Large intestine (tissue), 3 donors: ENCODE measurements around the gene SNAI3. TPM values are rescaled to one million over a fixed set of nuclear protein-coding genes. Genes with fewer than 3 reads are reported as not detected.
A peak's percentile ranks its signal among the peaks of the same experiment; 100 is the strongest.

Experiments
- DNase-seq, 2 donors: peaks; one replicate each; pipeline versions ENCODE4 v3.0.0 to v3.0.0-alpha.2; 2013
- H3K27ac ChIP-seq: one replicate; pipeline ENCODE4 v1.5.1; 2013; ENCODE audit warnings: low read length
- H3K27me3 ChIP-seq: 2 replicates; pipeline ENCODE4 v1.6.1; 2013; ENCODE audit warnings: low read length; ENCODE audit not compliant: control insufficient read depth, insufficient read depth
- H3K36me3 ChIP-seq: 2 replicates; pipeline ENCODE4 v1.6.1; 2013; ENCODE audit warnings: low read length; ENCODE audit not compliant: control insufficient read depth, insufficient read depth
- H3K4me1 ChIP-seq: one replicate; pipeline ENCODE4 v1.6.1; 2013; ENCODE audit warnings: low read length; ENCODE audit not compliant: control insufficient read depth, insufficient read depth
- H3K4me3 ChIP-seq: one replicate; pipeline ENCODE4 v1.5.1; 2013; ENCODE audit warnings: low read length
- H3K9me3 ChIP-seq: one replicate; pipeline ENCODE4 v1.6.1; 2013; ENCODE audit warnings: mild to moderate bottlenecking, low read depth, low read length, moderate library complexity; ENCODE audit not compliant: control insufficient read depth
- WGBS: methylation state at CpG from one replicate; pipeline ENCODE4 v1.1.5; 2013; ENCODE audit warnings: low lambda C conversion rate; ENCODE audit not compliant: insufficient coverage; 5-methylcytosine and 5-hydroxymethylcytosine counted together
- polyA plus RNA-seq: library from polyadenylated mRNA; unstranded; fragments of 120-200 nt; gene quantifications from one replicate; pipeline ENCODE4 v1.2.1, GENCODE V29; 2013

Gene SNAI3
- polyA plus RNA-seq, 1 donor, result 1.1 TPM

- DNase-seq, result no peak
- Histone ChIP-seq H3K4me1 (peaks cover 28% of the 10 kb centered on the region), H3K9me3 (no peaks in the 10 kb centered on the region), H3K36me3 (no peaks in the 10 kb centered on the region), H3K27ac (no peak overlapping the region), H3K27me3 (peaks cover 15% of the 10 kb centered on the region), H3K4me3 (no peak overlapping the region)
- WGBS, result 100% methylated on average over 1 of the region's 21 CpGs
Measured at GRCh38 chr16:88690341-88691128, 4.2 kb upstream of the SNAI3 start.

GRCh38 chr16:88688013-88688778 lies 1.9 kb upstream of the SNAI3 start:
- H3K27me3 ChIP-seq, result peaks cover 35% of the 10 kb centered on the region
- no peaks in the 10 kb centered on the region for H3K36me3 ChIP-seq
- H3K27ac ChIP-seq, result no peak overlapping the region
- H3K4me1 ChIP-seq, result peaks cover 28% of the 10 kb centered on the region
- H3K9me3 ChIP-seq, result no peaks in the 10 kb centered on the region
- no peak overlapping the region for H3K4me3 ChIP-seq
- no CpG with 5 or more reads among the region's 28 CpGs for WGBS
- peak; percentile 48 to 85 for DNase-seq

GRCh38 chr16:88687676-88688012 lies 1.3 kb upstream of the SNAI3 start:
- peaks cover 35% of the 10 kb centered on the region for H3K27me3 ChIP-seq
- no peak overlapping the region for H3K4me3 ChIP-seq
- no peaks in the 10 kb centered on the region for H3K36me3 ChIP-seq
- H3K4me1 ChIP-seq, result peaks cover 28% of the 10 kb centered on the region
- no peak overlapping the region for H3K27ac ChIP-seq
- no peak for DNase-seq
- no CpG with 5 or more reads among the region's 3 CpGs for WGBS
- no peaks in the 10 kb centered on the region for H3K9me3 ChIP-seq

- Histone ChIP-seq H3K27ac (no peak overlapping the region), H3K9me3 (no peaks in the 10 kb centered on the region), H3K27me3 (peaks cover 36% of the 10 kb centered on the region), H3K4me1 (peaks cover 28% of the 10 kb centered on the region), H3K36me3 (no peaks in the 10 kb centered on the region), H3K4me3 (no peak overlapping the region)
- peak in 1 of 2 donors; percentile 37 for DNase-seq
- no CpG with 5 or more reads among the region's 10 CpGs for WGBS
Measured at GRCh38 chr16:88687254-88687576, 908 bp upstream of the SNAI3 start.

- no peak for DNase-seq
- peaks cover 28% of the 10 kb centered on the region for H3K4me1 ChIP-seq
- no peaks in the 10 kb centered on the region for H3K9me3 ChIP-seq
- H3K27me3 ChIP-seq, result peaks cover 47% of the 10 kb centered on the region
- no CpG with 5 or more reads among the region's 25 CpGs for WGBS
- no peaks in the 10 kb centered on the region for H3K36me3 ChIP-seq
- H3K4me3 ChIP-seq, result peak overlapping the region; percentile 58
- no peak overlapping the region for H3K27ac ChIP-seq
Measured at GRCh38 chr16:88686062-88686438, 257 bp downstream of the SNAI3 start.

GRCh38 chr16:88685156-88686061 lies 898 bp downstream of the SNAI3 start:
- peak in 1 of 2 donors; percentile 24 for DNase-seq
- H3K27ac ChIP-seq, result no peak overlapping the region
- peaks cover 48% of the 10 kb centered on the region for H3K27me3 ChIP-seq
- no peaks in the 10 kb centered on the region for H3K36me3 ChIP-seq
- peaks cover 28% of the 10 kb centered on the region for H3K4me1 ChIP-seq
- WGBS, result 80% methylated on average over 1 of the region's 33 CpGs
- no peaks in the 10 kb centered on the region for H3K9me3 ChIP-seq
- peak overlapping the region; percentile 58 for H3K4me3 ChIP-seq

GRCh38 chr16:88684569-88685155 lies 1.6 kb downstream of the SNAI3 start:
- no peak for DNase-seq
- peaks cover 28% of the 10 kb centered on the region for H3K4me1 ChIP-seq
- H3K27me3 ChIP-seq, result peaks cover 48% of the 10 kb centered on the region

GRCh38 chr16:88681709-88682451 lies 4.4 kb downstream of the SNAI3 start:
- Histone ChIP-seq H3K4me3 (no peak overlapping the region), H3K36me3 (no peaks in the 10 kb centered on the region)

More at GRCh38 chr16:88684569-88685155, 1.6 kb downstream of the SNAI3 start:
- WGBS, result no CpG with 5 or more reads among the region's 15 CpGs
- H3K27ac ChIP-seq, result no peak overlapping the region
- H3K4me3 ChIP-seq, result no peak overlapping the region
- H3K36me3 ChIP-seq, result no peaks in the 10 kb centered on the region
- H3K9me3 ChIP-seq, result no peaks in the 10 kb centered on the region

GRCh38 chr16:88681084-88681680 lies 5.1 kb downstream of the SNAI3 start:
- Histone ChIP-seq H3K4me3 (no peak overlapping the region), H3K27me3 (peaks cover 56% of the 10 kb centered on the region), H3K9me3 (no peaks in the 10 kb centered on the region), H3K36me3 (no peaks in the 10 kb centered on the region), H3K27ac (no peak overlapping the region), H3K4me1 (peaks cover 7% of the 10 kb centered on the region)
- WGBS, result no CpG with 5 or more reads among the region's 31 CpGs
- no peak for DNase-seq

More at GRCh38 chr16:88681709-88682451, 4.4 kb downstream of the SNAI3 start:
- Histone ChIP-seq H3K27ac (no peak overlapping the region), H3K4me1 (peaks cover 11% of the 10 kb centered on the region), H3K27me3 (peaks cover 60% of the 10 kb centered on the region), H3K9me3 (no peaks in the 10 kb centered on the region)
- WGBS, result no CpG with 5 or more reads among the region's 21 CpGs
- no peak for DNase-seq
